ENCODE measurements around the gene GALR1. TPM values are rescaled to one million over a fixed set of nuclear protein-coding genes. Genes with fewer than 3 reads are reported as not detected.
A peak's percentile ranks its signal among the peaks of the same experiment; 100 is the strongest.

The GALR1 gene
- total and polyA plus RNA-seq, 2 experiments from 2014 or later: 0.32 to 1.1 TPM

- Histone ChIP-seq H3K27ac (ENCODE audit: low read depth) (no peak overlapping the region), H3K4me2 (no peak overlapping the region), H3K4me1 (ENCODE audit: insufficient read depth) (peaks cover 3% of the 10 kb centered on the region), H4K20me1 (replicated peaks; ENCODE audit: insufficient read depth) (no peaks in the 10 kb centered on the region), H3F3A (replicated peaks; ENCODE audit: low read depth) (no peaks in the 10 kb centered on the region), H3K27me3 (ENCODE audit: insufficient read depth) (no peaks in the 10 kb centered on the region), H3K36me3 (ENCODE audit: insufficient read depth) (no peaks in the 10 kb centered on the region), H3K9me2 (ENCODE audit: insufficient read depth) (no peaks in the 10 kb centered on the region; the same call in 1 of the 2 replicates), H3K79me2 (replicated peaks; ENCODE audit: insufficient read depth) (no peaks in the 10 kb centered on the region), H2AFZ (peak overlapping the region; percentile 52; the same call in 1 of the 2 replicates), H3K4me3 (no peak overlapping the region)
- DNase-seq (ENCODE audit: low spot score) (no peak), ATAC-seq (no peak)
- Mint-ChIP-seq H3K4me3 (no peak overlapping the region), H3K4me1 (no peaks in the 10 kb centered on the region; the same call in 2 of the 3 replicates), H3K9me3 (no peaks in the 10 kb centered on the region), H3K27me3 (ENCODE audit: insufficient read depth, low read depth, poor library complexity) (no peaks in the 10 kb centered on the region), H3K27ac (no peak overlapping the region), H3K36me3 (ENCODE audit: low read depth) (no peaks in the 10 kb centered on the region)
- TF ChIP-seq NANOG (IDR thresholded peaks at IDR 0.05; ENCODE audit: borderline replicate concordance) (no peak), POLR2AphosphoS5 (IDR thresholded peaks at IDR 0.05; ENCODE audit: low read depth) (no peak), CTCF (conservative IDR thresholded peaks at IDR 0.05; ENCODE audit: low read depth in 2 of 2) (no peak), ZNF331 (CRISPR knock-in tag; IDR thresholded peaks at IDR 0.05; ENCODE audit: low read depth) (no peak), ZNF462 (CRISPR knock-in tag; IDR thresholded peaks at IDR 0.05) (no peak), EZH2phosphoT487 (IDR thresholded peaks at IDR 0.05; ENCODE audit: unreplicated experiment) (no peak), STAT1 (IDR thresholded peaks at IDR 0.05; ENCODE audit: unreplicated experiment) (no peak), EZH2 (IDR thresholded peaks at IDR 0.05; ENCODE audit: low read depth, unreplicated experiment) (no peak), REST (IDR thresholded peaks at IDR 0.05; ENCODE audit: unreplicated experiment) (no peak), CREB1 (CRISPR knock-in tag; IDR thresholded peaks at IDR 0.05; ENCODE audit: low read depth) (no peak), JUNB (IDR thresholded peaks at IDR 0.05; ENCODE audit: unreplicated experiment) (no peak), ZNF114 (CRISPR knock-in tag; IDR thresholded peaks at IDR 0.05) (no peak), ETS1 (IDR thresholded peaks at IDR 0.05) (no peak)
These were observed 58.6 kb downstream of the GALR1 start for GRCh38 chr18:77308216-77308615.

Data from GM23338 (cell line).